Natural killer cell treated with Interleukin-12 subunit alpha and Interleukin-12 subunit beta and Interleukin-15 and Interleukin-18, amount 100 ng/mL, for 72 hours (primary cell): ENCODE data around the gene STRN. TPM values are rescaled to one million over a fixed set of nuclear protein-coding genes. Genes with fewer than 3 reads are reported as not detected.
"Not testable (repeated sequence)": the region's sequence is repeated elsewhere in the genome, so short reads cannot be mapped to it uniquely, and the experiment has no call there.

Experiments used
- ATAC-seq, 2 donors: fragments of 150-1000 bp; cut with Tn5 transposase in 1 of 2; sonication (Bioruptor Pico), chemical (Tn5 transposase) in 1 of 2; 2 replicates each; pipeline ENCODE4 v1.10.0; 2021
- DNase-seq: peaks from one replicate; pipeline ENCODE4 v3.0.0; 2022; ENCODE audit warnings: low spot score
- H3K27ac Mint-ChIP-seq, 2 donors: 1 replicate in 1 of 2; 2 replicates in 1 of 2; pipeline ENCODE4 v1.8.0; 2022; ENCODE audit warnings: mixed read lengths in 2 of 2, mild to moderate bottlenecking in 1 of 2, moderate library complexity in 1 of 2
- H3K27me3 Mint-ChIP-seq, 2 donors: 1 replicate in 1 of 2; 2 replicates in 1 of 2; pipeline ENCODE4 v1.8.0; 2022; ENCODE audit warnings: mixed read lengths in 2 of 2
- H3K36me3 Mint-ChIP-seq: one replicate; pipeline ENCODE4 v1.8.0; 2022; ENCODE audit warnings: mixed read lengths
- H3K4me1 Mint-ChIP-seq, 2 donors: 1 replicate in 1 of 2; 2 replicates in 1 of 2; pipeline ENCODE4 v1.8.0; 2022; ENCODE audit warnings: low read depth in 2 of 2, mixed read lengths in 2 of 2, mild to moderate bottlenecking in 1 of 2
- H3K4me3 Mint-ChIP-seq: one replicate; pipeline ENCODE4 v1.8.0; 2022; ENCODE audit warnings: mixed read lengths
- H3K9me3 Mint-ChIP-seq: 2 replicates; pipeline ENCODE4 v1.8.0; 2022; ENCODE audit warnings: mixed read lengths
- total RNA-seq, 2 donors: library from RNA; stranded (reverse); gene quantifications; one replicate each; pipeline ENCODE4 v1.2.3, GENCODE V29; 2022

Gene STRN, protein sequence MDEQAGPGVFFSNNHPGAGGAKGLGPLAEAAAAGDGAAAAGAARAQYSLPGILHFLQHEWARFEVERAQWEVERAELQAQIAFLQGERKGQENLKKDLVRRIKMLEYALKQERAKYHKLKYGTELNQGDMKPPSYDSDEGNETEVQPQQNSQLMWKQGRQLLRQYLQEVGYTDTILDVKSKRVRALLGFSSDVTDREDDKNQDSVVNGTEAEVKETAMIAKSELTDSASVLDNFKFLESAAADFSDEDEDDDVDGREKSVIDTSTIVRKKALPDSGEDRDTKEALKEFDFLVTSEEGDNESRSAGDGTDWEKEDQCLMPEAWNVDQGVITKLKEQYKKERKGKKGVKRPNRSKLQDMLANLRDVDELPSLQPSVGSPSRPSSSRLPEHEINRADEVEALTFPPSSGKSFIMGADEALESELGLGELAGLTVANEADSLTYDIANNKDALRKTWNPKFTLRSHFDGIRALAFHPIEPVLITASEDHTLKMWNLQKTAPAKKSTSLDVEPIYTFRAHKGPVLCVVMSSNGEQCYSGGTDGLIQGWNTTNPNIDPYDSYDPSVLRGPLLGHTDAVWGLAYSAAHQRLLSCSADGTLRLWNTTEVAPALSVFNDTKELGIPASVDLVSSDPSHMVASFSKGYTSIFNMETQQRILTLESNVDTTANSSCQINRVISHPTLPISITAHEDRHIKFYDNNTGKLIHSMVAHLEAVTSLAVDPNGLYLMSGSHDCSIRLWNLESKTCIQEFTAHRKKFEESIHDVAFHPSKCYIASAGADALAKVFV
- 10 to 100 TPM; 25.3 to 36.0 TPM for total RNA-seq

DNA sequence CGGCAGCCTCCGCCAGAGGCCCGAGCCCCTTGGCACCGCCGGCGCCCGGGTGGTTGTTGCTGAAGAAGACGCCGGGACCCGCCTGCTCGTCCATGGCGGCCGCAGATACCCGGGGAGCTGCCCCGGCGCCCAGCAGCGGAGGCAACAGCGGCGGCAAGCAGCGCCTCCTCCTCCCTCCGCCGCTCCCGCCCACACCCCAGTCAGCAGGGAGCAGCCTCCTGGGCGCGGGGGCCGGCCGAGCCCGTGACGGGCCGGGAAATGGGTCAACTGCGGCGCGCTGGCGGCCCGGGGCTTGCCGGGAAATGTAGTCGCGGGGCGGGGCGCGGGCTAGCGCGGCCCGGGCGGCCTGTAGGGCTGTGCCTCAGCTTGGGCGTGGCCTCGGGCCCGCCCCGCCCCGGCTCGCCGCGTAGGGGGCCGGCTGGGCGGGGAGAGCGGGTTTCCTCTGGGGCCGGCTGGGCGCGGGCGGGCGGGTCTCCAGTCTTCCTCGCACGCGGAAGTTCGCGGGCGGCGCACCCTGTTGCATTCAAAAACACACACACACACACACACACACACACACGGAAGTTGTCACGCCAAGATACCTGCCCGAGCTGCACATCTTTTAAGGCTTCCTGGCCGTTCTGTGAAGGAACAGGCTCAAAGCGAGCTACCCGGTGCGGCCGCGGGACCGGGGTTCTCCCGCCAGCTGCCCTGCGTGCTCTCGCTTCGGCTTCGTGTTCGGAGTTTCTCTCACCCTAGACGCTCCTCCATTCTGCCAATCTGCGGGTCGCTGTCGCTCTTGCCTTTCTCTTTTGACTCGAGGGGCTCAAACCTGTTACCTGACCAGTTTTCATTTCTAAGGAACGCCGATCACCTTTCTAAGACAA lies at the start of gene STRN:
Gene STRN (minus strand): TSS at position 167 of the 866 bp plus-strand sequence. CDS start 73 bp downstream, at position 94.
- peak; percentile 98 for ATAC-seq
- no peaks in the 10 kb centered on the region for H3K36me3 Mint-ChIP-seq
- H3K4me1 Mint-ChIP-seq = peaks cover 47% of the 10 kb centered on the region in 2 donors
- H3K4me3 Mint-ChIP-seq = peak within 1 kb of the TSS; percentile 99
- no peaks in the 10 kb centered on the region for H3K9me3 Mint-ChIP-seq
- H3K27me3 Mint-ChIP-seq = no peaks in the 10 kb centered on the region
- peak; percentile 99 for DNase-seq
- H3K27ac Mint-ChIP-seq = peak within 1 kb of the TSS; percentile 96 to 100

DNA sequence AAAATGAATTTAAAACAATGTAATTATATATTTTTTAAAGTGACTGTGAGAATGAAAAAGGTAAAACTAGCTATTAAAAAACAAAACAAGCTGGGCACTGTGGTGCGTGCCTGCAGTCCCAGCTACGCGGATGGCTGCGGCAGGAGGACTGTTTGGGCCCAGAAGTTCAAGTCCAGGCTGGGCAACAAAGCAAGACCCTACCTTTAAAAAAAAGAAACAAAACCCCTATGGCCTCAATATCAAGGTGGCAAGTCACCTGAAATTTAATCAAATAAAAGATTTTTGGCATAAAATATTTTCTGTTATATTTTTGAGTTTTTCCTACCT lies 46.9 kb upstream of the STRN start:
- Mint-ChIP-seq H3K4me1 (peaks cover 4 to 5% of the 10 kb centered on the region in 2 donors), H3K9me3 (no peaks in the 10 kb centered on the region), H3K27me3 (no peaks in the 10 kb centered on the region), H3K27ac (no peak overlapping the region), H3K4me3 (no peak overlapping the region), H3K36me3 (peaks cover 11% of the 10 kb centered on the region)
- ATAC-seq = no peak
- DNase-seq = no peak

DNA sequence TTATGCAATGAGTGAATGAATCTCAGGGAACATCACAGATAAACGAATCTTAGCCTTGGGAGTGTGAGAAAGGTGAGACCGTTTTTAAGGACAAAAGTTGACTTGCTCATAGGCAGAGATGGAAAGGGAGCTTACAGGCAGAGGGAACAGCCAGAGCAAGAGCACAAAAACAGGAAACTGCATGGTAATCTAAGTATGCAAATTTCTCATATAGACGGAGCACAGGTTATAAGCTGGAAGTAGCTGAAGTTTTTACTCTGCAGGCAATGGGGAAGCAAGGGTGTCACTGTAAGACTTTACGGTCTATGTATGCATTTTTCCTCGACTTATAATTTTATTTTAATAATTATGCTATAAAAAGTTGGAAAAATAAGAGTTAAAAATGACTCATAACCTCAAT lies 44.8 kb upstream of the STRN start:
- Mint-ChIP-seq H3K9me3 (no peaks in the 10 kb centered on the region), H3K27ac (no peak overlapping the region), H3K4me3 (no peak overlapping the region), H3K27me3 (no peaks in the 10 kb centered on the region), H3K4me1 (peaks cover 4 to 5% of the 10 kb centered on the region in 2 donors), H3K36me3 (peaks cover 11% of the 10 kb centered on the region)
- ATAC-seq (no peak), DNase-seq (no peak)

DNA sequence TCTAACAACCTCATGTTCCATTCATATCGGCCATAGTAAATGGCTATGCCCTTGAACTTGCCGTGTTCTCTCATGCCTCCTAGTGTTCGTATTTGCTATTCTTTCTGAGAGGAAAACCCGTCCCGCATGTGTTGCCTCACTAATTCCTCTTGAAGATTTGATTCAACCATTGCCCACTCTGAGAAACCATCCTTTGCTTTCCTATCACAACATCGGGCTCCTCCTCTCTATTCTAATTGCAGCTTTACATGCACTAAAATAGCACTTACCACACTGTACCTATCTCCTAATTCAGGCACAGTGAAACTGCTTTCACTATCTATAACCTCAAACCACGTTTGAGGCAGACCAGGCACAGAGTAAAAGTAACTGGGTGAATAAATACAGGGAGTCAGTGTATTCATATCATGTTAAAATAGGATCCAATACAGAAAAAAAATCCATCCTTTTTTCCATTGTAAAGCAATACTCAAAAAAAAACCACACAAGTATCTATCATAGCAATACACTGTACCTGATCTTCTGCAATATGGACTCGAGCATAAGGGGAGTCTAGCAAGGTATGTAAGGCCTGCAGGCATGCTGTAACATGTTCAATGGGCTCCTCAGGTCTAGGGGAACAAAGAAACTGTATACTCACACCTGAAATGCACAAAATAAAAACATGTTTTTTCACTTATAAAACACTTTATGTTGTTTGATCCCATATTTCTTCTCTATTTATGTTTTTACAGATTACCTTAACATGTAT lies 39.0 kb upstream of the STRN start:
- ATAC-seq (peak; percentile 71 to 82), DNase-seq (no peak)
- peak overlapping the region in 1 of 2 donors; percentile 1 for H3K27ac Mint-ChIP-seq
- H3K4me1 Mint-ChIP-seq = peaks cover 8% of the 10 kb centered on the region in 2 donors
- no peaks in the 10 kb centered on the region for H3K9me3 Mint-ChIP-seq
- H3K36me3 Mint-ChIP-seq = peaks cover 23% of the 10 kb centered on the region
- no peaks in the 10 kb centered on the region for H3K27me3 Mint-ChIP-seq
- peak overlapping the region; percentile 29 for H3K4me3 Mint-ChIP-seq

DNA sequence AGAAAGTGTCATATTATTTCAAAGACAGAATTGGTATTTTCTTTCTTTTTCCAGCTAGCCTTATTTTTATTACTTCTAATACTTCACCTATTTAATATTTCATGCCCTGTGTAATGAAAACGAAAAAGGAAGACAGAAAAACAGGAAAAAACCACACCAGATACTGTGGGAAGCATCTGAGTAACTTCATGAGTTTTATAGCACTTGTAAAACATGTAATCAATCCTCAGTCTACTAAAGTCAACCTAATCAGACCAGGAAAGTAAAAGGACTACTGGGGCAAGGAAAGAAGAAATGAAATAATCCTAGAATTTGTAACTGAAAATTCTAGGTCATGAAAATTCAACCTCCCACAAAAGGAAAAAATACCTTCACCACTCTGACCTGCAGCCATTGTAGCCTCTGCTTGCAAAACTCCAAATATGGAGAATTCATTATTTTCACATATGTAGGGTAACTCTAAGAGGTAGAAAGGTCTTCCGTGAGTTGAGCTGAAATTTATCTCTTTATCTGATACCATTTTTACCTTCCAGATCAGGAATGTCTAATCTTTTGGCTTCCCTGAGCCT lies 34.7 kb upstream of the STRN start:
- Mint-ChIP-seq H3K4me3 (no peak overlapping the region), H3K27ac (no peak overlapping the region), H3K4me1 (peaks cover 8% of the 10 kb centered on the region in 2 donors), H3K9me3 (no peaks in the 10 kb centered on the region), H3K36me3 (peaks cover 23% of the 10 kb centered on the region), H3K27me3 (no peaks in the 10 kb centered on the region)
- ATAC-seq (no peak), DNase-seq (no peak)

DNA sequence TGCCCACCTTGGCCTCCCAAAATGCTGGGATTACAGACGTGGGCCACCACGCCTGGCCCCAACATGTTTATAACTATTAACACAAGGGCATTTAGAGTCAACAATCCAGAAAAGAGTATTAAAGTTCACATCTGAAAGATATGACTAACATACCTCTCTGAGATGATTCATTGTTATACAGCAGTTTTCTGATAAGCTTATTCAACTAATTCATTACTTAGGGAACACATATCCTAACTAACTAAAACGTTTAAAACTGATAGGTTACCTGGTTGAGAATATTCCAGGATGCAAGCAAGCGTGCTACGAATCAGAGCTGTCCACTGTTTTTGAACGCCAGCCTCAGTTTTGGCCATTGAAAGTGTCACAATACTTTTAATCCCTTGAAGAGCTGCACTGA lies 34.0 kb upstream of the STRN start:
- ATAC-seq = no peak
- Mint-ChIP-seq H3K9me3 (no peaks in the 10 kb centered on the region), H3K27me3 (no peaks in the 10 kb centered on the region), H3K36me3 (peaks cover 23% of the 10 kb centered on the region), H3K27ac (no peak overlapping the region), H3K4me3 (no peak overlapping the region), H3K4me1 (peaks cover 6% of the 10 kb centered on the region in 2 donors)
- no peak for DNase-seq

DNA sequence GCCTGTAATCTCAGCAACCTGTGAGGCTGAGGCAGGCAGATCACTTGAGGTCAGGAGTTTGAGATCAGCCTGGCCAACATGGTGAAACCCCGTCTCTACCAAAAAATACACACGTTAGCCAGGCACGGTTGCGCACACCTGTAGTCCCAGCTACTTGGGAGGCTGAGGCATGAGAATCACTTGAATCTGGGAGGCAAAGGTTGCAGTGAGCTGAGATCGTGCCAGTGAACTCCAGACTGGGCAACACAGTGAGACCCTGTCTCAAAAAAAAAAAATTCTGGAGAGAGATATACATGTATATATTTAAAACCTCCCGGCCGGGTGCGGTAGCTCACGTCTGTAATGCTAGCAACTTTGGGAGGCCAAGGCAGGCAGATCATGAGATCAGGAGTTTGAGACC lies 33.1 kb upstream of the STRN start:
- not testable (repeated sequence) for H3K4me1 Mint-ChIP-seq, DNase-seq, ATAC-seq, H3K4me3 Mint-ChIP-seq, H3K27ac Mint-ChIP-seq, H3K9me3 Mint-ChIP-seq, H3K27me3 Mint-ChIP-seq
- H3K36me3 Mint-ChIP-seq = peaks cover 16% of the 10 kb centered on the region

DNA sequence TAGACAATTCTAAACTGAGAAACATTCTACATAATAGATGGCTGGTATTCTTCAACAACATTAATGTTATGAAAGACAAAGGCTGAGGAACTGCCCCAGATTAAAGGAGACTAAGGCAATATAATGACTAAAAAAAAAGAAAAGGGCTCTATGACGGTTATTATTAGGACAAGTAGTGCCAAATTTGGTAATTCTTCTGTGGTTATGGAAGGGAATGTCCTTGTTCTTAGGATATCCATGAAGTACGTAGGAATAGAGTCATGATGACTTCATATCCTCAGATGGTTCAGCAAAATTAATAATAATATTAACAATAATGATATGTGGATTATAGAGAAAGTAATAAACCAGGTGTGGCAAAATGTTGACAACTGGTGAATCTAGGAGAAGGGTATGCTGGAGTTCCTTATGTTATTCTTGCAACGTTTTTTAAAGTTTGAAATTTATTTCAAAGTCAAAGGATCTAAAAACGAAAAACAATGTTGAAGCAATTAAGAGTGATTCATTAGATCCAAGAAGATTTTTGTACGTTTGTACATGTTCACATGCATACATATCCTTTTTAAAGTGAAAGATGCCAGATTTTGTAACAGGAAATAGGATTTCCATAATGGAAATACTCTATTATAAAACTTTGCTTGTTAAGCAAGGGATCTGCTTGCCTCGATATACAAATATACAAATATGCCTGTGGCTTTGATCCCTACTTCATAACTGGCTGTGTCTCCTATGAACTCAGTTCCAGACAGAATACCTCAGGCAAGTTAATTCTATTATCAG lies 27.7 kb upstream of the STRN start:
- no peak overlapping the region for H3K27ac Mint-ChIP-seq
- no peaks in the 10 kb centered on the region for H3K36me3 Mint-ChIP-seq
- H3K4me1 Mint-ChIP-seq = no peaks in the 10 kb centered on the region
- no peak overlapping the region for H3K4me3 Mint-ChIP-seq
- DNase-seq = no peak
- H3K9me3 Mint-ChIP-seq = no peaks in the 10 kb centered on the region
- no peaks in the 10 kb centered on the region for H3K27me3 Mint-ChIP-seq
- no peak for ATAC-seq

DNA sequence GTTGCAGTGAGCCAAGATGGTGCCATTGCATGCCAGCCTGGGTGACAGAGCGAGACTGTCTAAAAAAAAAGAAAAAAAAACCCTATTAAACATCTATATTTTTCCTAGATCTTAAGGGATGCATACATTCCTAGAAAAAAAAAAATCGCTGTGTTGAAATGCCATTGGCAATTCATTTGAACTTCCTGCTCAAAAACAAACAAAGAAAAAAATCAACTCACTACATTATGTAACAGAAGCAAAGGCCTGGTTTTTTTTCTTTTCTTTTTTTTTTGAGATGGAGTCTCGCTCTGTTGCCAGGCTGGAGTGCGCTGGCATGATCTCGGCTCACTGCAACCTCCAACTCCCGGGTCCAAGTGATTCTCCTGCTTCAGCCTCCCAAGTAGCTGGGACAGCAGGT lies 21.7 kb upstream of the STRN start:
- Mint-ChIP-seq H3K36me3 (no peaks in the 10 kb centered on the region), H3K27me3 (no peaks in the 10 kb centered on the region), H3K9me3 (no peaks in the 10 kb centered on the region), H3K4me1 (no peaks in the 10 kb centered on the region), H3K27ac (no peak overlapping the region), H3K4me3 (no peak overlapping the region)
- ATAC-seq (no peak), DNase-seq (no peak)

DNA sequence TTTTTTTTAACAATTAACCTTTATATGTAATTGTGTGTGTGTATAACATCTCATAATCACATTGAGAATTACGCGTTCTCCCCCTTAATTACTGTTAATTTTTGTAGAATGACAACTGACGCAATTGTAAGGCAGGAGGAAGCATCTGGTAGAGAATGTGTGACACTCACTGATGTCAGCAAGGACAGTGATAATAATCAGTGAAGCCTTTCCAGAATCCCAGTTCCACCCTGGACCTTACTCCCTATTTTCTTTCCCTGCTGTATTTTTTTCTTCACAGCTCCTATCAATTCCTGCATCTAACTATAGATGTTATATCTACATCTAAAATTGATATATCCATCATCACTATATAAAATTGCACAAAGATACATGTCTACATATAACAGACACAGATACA lies 16.1 kb upstream of the STRN start:
- DNase-seq = no peak
- no peak for ATAC-seq
- no peaks in the 10 kb centered on the region for H3K4me1 Mint-ChIP-seq
- H3K9me3 Mint-ChIP-seq = no peaks in the 10 kb centered on the region
- H3K36me3 Mint-ChIP-seq = no peaks in the 10 kb centered on the region
- no peak overlapping the region for H3K27ac Mint-ChIP-seq
- no peaks in the 10 kb centered on the region for H3K27me3 Mint-ChIP-seq
- no peak overlapping the region for H3K4me3 Mint-ChIP-seq

DNA sequence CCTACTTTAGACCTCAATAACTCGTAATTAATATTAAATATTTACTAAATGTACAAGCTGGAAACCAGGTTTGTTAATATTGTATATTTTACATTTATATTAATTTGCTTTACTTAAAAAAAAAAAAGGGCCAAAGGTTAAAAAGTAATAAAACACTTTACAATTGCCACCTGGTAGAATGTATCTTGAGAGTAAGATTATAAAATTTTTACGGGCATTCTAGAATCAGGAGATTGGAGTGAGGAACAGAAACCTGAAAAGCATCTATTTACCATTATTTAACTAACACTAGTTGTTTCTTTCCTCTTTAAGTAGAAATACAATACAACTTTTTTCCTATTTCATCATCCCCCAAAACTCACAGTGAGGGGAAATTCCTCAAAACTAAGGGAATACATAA lies 15.6 kb upstream of the STRN start:
- Mint-ChIP-seq H3K4me3 (no peak overlapping the region), H3K27ac (no peak overlapping the region), H3K27me3 (no peaks in the 10 kb centered on the region), H3K4me1 (no peaks in the 10 kb centered on the region), H3K36me3 (no peaks in the 10 kb centered on the region), H3K9me3 (no peaks in the 10 kb centered on the region)
- no peak for DNase-seq
- ATAC-seq = no peak

DNA sequence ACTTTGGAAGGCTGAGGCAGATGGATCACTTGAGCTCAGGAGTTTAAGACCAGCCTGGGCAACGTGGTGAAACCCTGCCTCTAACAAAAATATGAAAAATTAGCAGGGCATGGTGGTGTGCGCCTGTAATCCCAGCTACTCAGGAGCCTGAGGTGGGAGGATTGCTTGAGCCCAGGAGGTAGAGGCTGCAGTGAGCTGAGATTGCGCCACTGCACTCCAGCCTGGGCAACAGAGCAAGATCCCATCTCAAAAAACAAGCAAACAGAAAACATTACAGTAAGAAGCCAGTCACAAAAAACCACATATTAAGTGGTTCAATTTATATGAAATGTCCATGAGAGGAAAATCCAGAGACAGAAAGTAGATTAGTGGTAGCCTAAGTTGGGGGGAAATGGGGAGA lies 12.7 kb upstream of the STRN start:
- not testable (repeated sequence) for H3K27ac Mint-ChIP-seq, H3K36me3 Mint-ChIP-seq, H3K4me3 Mint-ChIP-seq, H3K4me1 Mint-ChIP-seq, H3K27me3 Mint-ChIP-seq, ATAC-seq, H3K9me3 Mint-ChIP-seq, DNase-seq
